Measurements from ENCODE around the gene LMO3.

Gene LMO3

DNA sequence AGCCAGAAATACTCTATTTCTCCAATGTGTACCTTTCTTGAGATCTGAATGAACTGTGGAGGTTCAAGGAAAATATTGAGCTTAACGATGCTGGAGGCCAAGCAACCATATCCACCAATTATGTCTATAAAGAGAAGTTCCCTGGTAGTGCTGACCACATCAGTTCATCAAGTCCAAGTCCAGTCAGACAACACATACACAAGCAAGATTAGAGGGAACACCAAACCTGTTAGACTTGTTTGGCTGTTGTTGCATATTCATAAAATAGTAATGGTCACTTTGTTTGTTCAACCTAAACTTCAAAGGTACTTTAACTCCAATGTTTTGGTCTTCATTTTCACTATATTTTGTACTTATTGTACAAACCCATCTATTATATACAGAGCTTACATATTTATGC is 81.6 kb downstream of the LMO3 start:
- no peaks in the 10 kb centered on the region for H3F3A ChIP-seq (ENCODE audit: insufficient read depth)
- H3K9me3 ChIP-seq (ENCODE audit: insufficient read depth, low read length) = no peaks in the 10 kb centered on the region
- H3K4me2 ChIP-seq (ENCODE audit: low read depth, low read length, poor library complexity, severe bottlenecking) = no peak overlapping the region
- TF ChIP-seq EZH2phosphoT487 (conservative IDR thresholded peaks at IDR 0.05; ENCODE audit: low read length) = no peak
- TF ChIP-seq, protein P1, sequence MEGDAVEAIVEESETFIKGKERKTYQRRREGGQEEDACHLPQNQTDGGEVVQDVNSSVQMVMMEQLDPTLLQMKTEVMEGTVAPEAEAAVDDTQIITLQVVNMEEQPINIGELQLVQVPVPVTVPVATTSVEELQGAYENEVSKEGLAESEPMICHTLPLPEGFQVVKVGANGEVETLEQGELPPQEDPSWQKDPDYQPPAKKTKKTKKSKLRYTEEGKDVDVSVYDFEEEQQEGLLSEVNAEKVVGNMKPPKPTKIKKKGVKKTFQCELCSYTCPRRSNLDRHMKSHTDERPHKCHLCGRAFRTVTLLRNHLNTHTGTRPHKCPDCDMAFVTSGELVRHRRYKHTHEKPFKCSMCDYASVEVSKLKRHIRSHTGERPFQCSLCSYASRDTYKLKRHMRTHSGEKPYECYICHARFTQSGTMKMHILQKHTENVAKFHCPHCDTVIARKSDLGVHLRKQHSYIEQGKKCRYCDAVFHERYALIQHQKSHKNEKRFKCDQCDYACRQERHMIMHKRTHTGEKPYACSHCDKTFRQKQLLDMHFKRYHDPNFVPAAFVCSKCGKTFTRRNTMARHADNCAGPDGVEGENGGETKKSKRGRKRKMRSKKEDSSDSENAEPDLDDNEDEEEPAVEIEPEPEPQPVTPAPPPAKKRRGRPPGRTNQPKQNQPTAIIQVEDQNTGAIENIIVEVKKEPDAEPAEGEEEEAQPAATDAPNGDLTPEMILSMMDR (IDR thresholded peaks at IDR 0.05; ENCODE audit: insufficient read depth, low read length, poor library complexity, severe bottlenecking) = no peak
- no peaks in the 10 kb centered on the region for H3K9me2 ChIP-seq (replicated peaks; ENCODE audit: insufficient read depth, low read length)
- no peaks in the 10 kb centered on the region for H3K79me2 ChIP-seq (ENCODE audit: insufficient read depth, low read length)
- no peaks in the 10 kb centered on the region for H3K27me3 ChIP-seq (ENCODE audit: low read length)
- H3K36me3 ChIP-seq (ENCODE audit: low read length) = no peaks in the 10 kb centered on the region
- no peak overlapping the region for H3K9ac ChIP-seq (ENCODE audit: low read length)
- H3K27ac ChIP-seq (ENCODE audit: low read depth, low read length) = no peak overlapping the region; the same call in 1 of the 2 replicates
- H3K4me3 ChIP-seq (ENCODE audit: insufficient read depth, low read length, poor library complexity, severe bottlenecking) = no peak overlapping the region
- peak overlapping the region; percentile 80 for H2AFZ ChIP-seq (ENCODE audit: low read depth, low read length, severe bottlenecking)
- H4K20me1 ChIP-seq (ENCODE audit: low read depth, low read length) = no peaks in the 10 kb centered on the region

DNA sequence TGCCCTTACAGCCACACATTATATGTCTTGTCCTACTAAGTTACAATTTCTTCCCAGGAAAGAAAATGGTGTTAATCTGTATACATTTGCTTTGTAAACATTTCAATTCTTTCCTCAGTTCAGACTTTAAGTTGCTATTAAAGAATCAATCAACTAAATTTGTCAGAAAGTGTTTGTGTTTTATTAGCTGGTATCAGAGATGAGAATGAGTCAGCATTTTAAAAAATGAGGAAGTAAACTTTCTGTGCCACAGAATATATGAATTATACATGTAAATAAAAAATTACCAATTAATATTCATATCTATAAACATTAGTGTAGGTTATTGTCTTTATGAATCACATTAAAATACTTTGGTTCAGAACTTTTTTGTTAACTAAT is 82.0 kb downstream of the LMO3 start:
- Histone ChIP-seq H3K36me3 (ENCODE audit: low read length) (no peaks in the 10 kb centered on the region), H3K27me3 (ENCODE audit: low read length) (no peaks in the 10 kb centered on the region), H4K20me1 (ENCODE audit: low read depth, low read length) (no peaks in the 10 kb centered on the region), H3K27ac (ENCODE audit: low read depth, low read length) (no peak overlapping the region; the same call in 1 of the 2 replicates), H3K9me3 (ENCODE audit: insufficient read depth, low read length) (no peaks in the 10 kb centered on the region), H3F3A (ENCODE audit: insufficient read depth) (no peaks in the 10 kb centered on the region), H3K9me2 (replicated peaks; ENCODE audit: insufficient read depth, low read length) (no peaks in the 10 kb centered on the region), H3K79me2 (ENCODE audit: insufficient read depth, low read length) (no peaks in the 10 kb centered on the region), H3K9ac (ENCODE audit: low read length) (no peak overlapping the region), H3K4me3 (ENCODE audit: insufficient read depth, low read length, poor library complexity, severe bottlenecking) (no peak overlapping the region), H2AFZ (ENCODE audit: low read depth, low read length, severe bottlenecking) (peak overlapping the region; percentile 80), H3K4me2 (ENCODE audit: low read depth, low read length, poor library complexity, severe bottlenecking) (peak overlapping the region; percentile 8)
- TF ChIP-seq EZH2phosphoT487 (conservative IDR thresholded peaks at IDR 0.05; ENCODE audit: low read length) = no peak
- TF ChIP-seq, protein P1 (IDR thresholded peaks at IDR 0.05; ENCODE audit: insufficient read depth, low read length, poor library complexity, severe bottlenecking) = no peak

GRCh38 chr12:16523284-16523950 is 82.5 kb downstream of the LMO3 start:
- peak overlapping the region; percentile 80 for H2AFZ ChIP-seq (ENCODE audit: low read depth, low read length, severe bottlenecking)
- H3K27me3 ChIP-seq (ENCODE audit: low read length) = no peaks in the 10 kb centered on the region
- TF ChIP-seq, protein P1 (IDR thresholded peaks at IDR 0.05; ENCODE audit: insufficient read depth, low read length, poor library complexity, severe bottlenecking) = no peak
- TF ChIP-seq EZH2phosphoT487 (conservative IDR thresholded peaks at IDR 0.05; ENCODE audit: low read length) = no peak
- H3K79me2 ChIP-seq (ENCODE audit: insufficient read depth, low read length) = no peaks in the 10 kb centered on the region
- H4K20me1 ChIP-seq (ENCODE audit: low read depth, low read length) = no peaks in the 10 kb centered on the region
- no peaks in the 10 kb centered on the region for H3K9me2 ChIP-seq (replicated peaks; ENCODE audit: insufficient read depth, low read length)
- no peak overlapping the region for H3K4me3 ChIP-seq (ENCODE audit: insufficient read depth, low read length, poor library complexity, severe bottlenecking)
- peak overlapping the region; percentile 8 for H3K4me2 ChIP-seq (ENCODE audit: low read depth, low read length, poor library complexity, severe bottlenecking)
- H3K27ac ChIP-seq (ENCODE audit: low read depth, low read length) = no peak overlapping the region
- no peaks in the 10 kb centered on the region for H3K9me3 ChIP-seq (ENCODE audit: insufficient read depth, low read length)
- no peaks in the 10 kb centered on the region for H3F3A ChIP-seq (ENCODE audit: insufficient read depth)
- H3K9ac ChIP-seq (ENCODE audit: low read length) = no peak overlapping the region
- no peaks in the 10 kb centered on the region for H3K36me3 ChIP-seq (ENCODE audit: low read length)

All from SU-DHL-6 (cell line).